Measurements from ENCODE around the gene LRRC23. TPM values are rescaled to one million over a fixed set of nuclear protein-coding genes. Genes with fewer than 3 reads are reported as not detected.
A peak's percentile ranks its signal among the peaks of the same experiment; 100 is the strongest.

LRRC23 gene
- total and polyA plus RNA-seq, 2 of the 13 experiments (the other 11 are each of a cell fraction or from before 2014, with no cell fraction given) = 6.0 to 7.8 TPM

GRCh38 chr12:6941267-6941666 is 36.6 kb downstream of the LRRC23 start:
- peaks cover 0 to 12% of the 10 kb centered on the region in 2 experiments; a peak in 2 of 5 replicates for H3K36me3 ChIP-seq (replicated peaks in 1 of 2; ENCODE audit: control insufficient read depth in 1 of 2, insufficient read depth in 2 of 2, low read length in 2 of 2)
- no peak overlapping the region for H2AFZ ChIP-seq (ENCODE audit: low read length)
- H3K27ac ChIP-seq (ENCODE audit: extremely low read length, insufficient read depth, low read length) = no peak overlapping the region
- no peak overlapping the region for H3K4me2 ChIP-seq (ENCODE audit: low read depth, low read length)
- no peaks in the 10 kb centered on the region for H3K79me2 ChIP-seq (ENCODE audit: insufficient read depth, low read length)
- DNase-seq (ENCODE audit: low spot score) (no peak), FAIRE-seq (no peak), ATAC-seq (no peak)
- peaks cover 47% of the 10 kb centered on the region for H3K4me1 ChIP-seq (ENCODE audit: insufficient read depth, low read length)
- CTCF ChIA-PET (ENCODE audit: low intra/inter-chr PET ratio, low total read pairs) = no interaction called here
- 97% methylated on average over 8 of the region's 12 CpGs for WGBS (ENCODE audit: low lambda C conversion rate)
- no peaks in the 10 kb centered on the region for H3K9me3 ChIP-seq (ENCODE audit: low read length)
- no peaks in the 10 kb centered on the region for H3K27me3 ChIP-seq (ENCODE audit: control insufficient read depth in 1 of 2, insufficient read depth in 2 of 2, low read length in 2 of 2)
- no TSS peak for BruUV-seq (replicated peaks)
- in situ Hi-C loops (cut with HindIII; ENCODE audit: extremely low pct_ligation_motif_present, low pct_unique_long_range_greater_than_20kb) = loop anchor here (10.0 kb wide), 1 partner anchor 174 kb away; no protein-coding TSS in a partner anchor
- TF ChIP-seq ZNF33A (CRISPR knock-in tag; IDR thresholded peaks at IDR 0.05; ENCODE audit: borderline replicate concordance) (no peak), PAX8 (CRISPR knock-in tag; IDR thresholded peaks at IDR 0.05; ENCODE audit: borderline replicate concordance) (no peak), NFYB (CRISPR knock-in tag; IDR thresholded peaks at IDR 0.05) (no peak), ZNF367 (CRISPR knock-in tag; IDR thresholded peaks at IDR 0.05; ENCODE audit: borderline replicate concordance) (no peak), ZNF513 (CRISPR knock-in tag; conservative IDR thresholded peaks at IDR 0.05) (no peak), ERF (CRISPR knock-in tag; IDR thresholded peaks at IDR 0.05) (no peak), AGO2 (optimal IDR thresholded peaks at IDR 0.05; ENCODE audit: low read depth, low read length) (peak; percentile 69), ZBTB33 (CRISPR knock-in tag; IDR thresholded peaks at IDR 0.05) (0 out of 2 replicates have a peak, but pooled peaks have one; percentile 33), HNF4G (IDR thresholded peaks at IDR 0.05; ENCODE audit: borderline replicate concordance, low read depth, low read length) (no peak), HNF4G (CRISPR knock-in tag; IDR thresholded peaks at IDR 0.05; ENCODE audit: borderline replicate concordance, low read depth) (no peak), SMYD3 (CRISPR knock-in tag; IDR thresholded peaks at IDR 0.05) (no peak), SNAPC4 (CRISPR knock-in tag; IDR thresholded peaks at IDR 0.05) (no peak), ZNF772 (CRISPR knock-in tag; IDR thresholded peaks at IDR 0.05) (no peak), FOXA1 (IDR thresholded peaks at IDR 0.05) (no peak), FOXA1 (CRISPR knock-in tag; IDR thresholded peaks at IDR 0.05) (no peak)
- no peaks in the 10 kb centered on the region for H4K20me1 ChIP-seq (ENCODE audit: insufficient read depth, low read length)
- POLR2A ChIA-PET = interaction anchor here (1.1 to 1.6 kb wide), 3 partner anchors 12 to 73 kb away, joined by 3 to 7 read pairs (median 4); partner anchors contain the start of gene TPI1
- H3K4me3 ChIP-seq (replicated peaks in 1 of 3; ENCODE audit: insufficient read depth in 1 of 3, low read depth in 2 of 3, low read length in 3 of 3) = no peak overlapping the region
- intact Hi-C loops (cut with micrococcal nuclease; ENCODE audit: unreplicated experiment) = no loop called here
- no peak overlapping the region for H3K9ac ChIP-seq (ENCODE audit: insufficient read depth, low read depth, low read length)
